ENCODE measurements around the gene ANKRD65.

DNA sequence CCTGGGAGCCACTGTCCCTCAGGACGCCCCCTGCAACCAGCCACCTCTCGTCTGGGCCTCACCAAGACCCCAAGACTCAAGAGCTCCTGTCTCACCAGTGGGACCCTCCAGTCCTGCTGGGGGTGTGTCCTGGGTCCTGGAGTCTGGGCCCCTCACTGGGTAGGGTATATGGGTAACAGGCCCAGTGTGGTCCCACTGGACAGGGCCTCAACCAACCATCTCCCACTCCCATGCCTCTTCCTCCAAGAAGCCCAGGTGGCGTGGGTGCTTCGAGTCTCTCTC lies 13.7 kb upstream of the ANKRD65 start:
- TF ChIP-seq CTCF (IDR thresholded peaks at IDR 0.05) = no peak
- no peak for TF ChIP-seq POLR2A (IDR thresholded peaks at IDR 0.05)
